Gastrocnemius medialis (tissue), 4 donors: ENCODE data around the gene HNRNPA3. TPM values are rescaled to one million over a fixed set of nuclear protein-coding genes. Genes with fewer than 3 reads are reported as not detected.

ENCODE experiments used
- ATAC-seq, 2 donors: fragments of 150-250 bp; one replicate each; pipeline ENCODE4 v1.9.1; 2016
- DNase-seq, 2 donors: peaks; one replicate each; pipeline ENCODE4 v3.0.0-alpha.2; 2019
- H3K27ac ChIP-seq, 4 donors: fragments of 200-600 bp; sonication (generic); 1 replicate in 1 of 4; 2 replicates in 3 of 4; pipeline ENCODE4 v1.5.1; 2016 to 2018; ENCODE audit warnings: mild to moderate bottlenecking in 2 of 4, moderate library complexity in 1 of 4
- H3K27me3 ChIP-seq, 3 donors: fragments of 200-600 bp; sonication (generic) in 2 of 3; 1 replicate in 1 of 3; 2 replicates in 2 of 3; pipeline versions ENCODE4 v1.5.1 to v1.6.0; 2016 to 2019; ENCODE audit warnings: mild to moderate bottlenecking in 1 of 3, moderate library complexity in 1 of 3
- H3K36me3 ChIP-seq, 2 donors: fragments of 200-600 bp; sonication (generic) in 1 of 2; one replicate each; pipeline ENCODE4 v1.5.1; 2017 to 2018
- H3K4me1 ChIP-seq, 2 donors: fragments of 200-600 bp; sonication (generic) in 1 of 2; one replicate each; pipeline ENCODE4 v1.5.1; 2016 to 2017; ENCODE audit warnings: mild to moderate bottlenecking in 2 of 2
- H3K4me3 ChIP-seq, 4 donors: fragments of 200-600 bp; sonication (generic) in 3 of 4; 1 replicate in 1 of 4; 2 replicates in 3 of 4; pipeline ENCODE4 v1.5.1; 2016 to 2019; ENCODE audit warnings: mild to moderate bottlenecking in 2 of 4
- H3K9me3 ChIP-seq, 3 donors: fragments of 200-600 bp; sonication (generic) in 2 of 3; 1 replicate in 1 of 3; 2 replicates in 2 of 3; pipeline ENCODE4 v1.5.1; 2016 to 2019
- POLR2A ChIP-seq, 2 donors: fragments of 450-650 bp; IDR thresholded peaks; one replicate each; pipeline ENCODE4 v1.6.1; 2017; ENCODE audit warnings: antibody characterized with exemption in 2 of 2, mild to moderate bottlenecking in 2 of 2, moderate library complexity in 2 of 2
- in situ Hi-C, 4 donors: fragments of 200-750 bp; cut with MboI; loops; one replicate each; pipeline versions ENCODE4 v1.15.0 to v1.8.0; 2017; ENCODE audit warnings: low sequenced_read_pairs in 4 of 4
- intact Hi-C: fragments of 100-400 bp; cut with DNase I; formaldehyde crosslinking; loops from one replicate; pipeline ENCODE4 v1.15.1; 2023; ENCODE audit warnings: low total_unique reads
- total RNA-seq, 4 donors: library from RNA; depleted of rRNA; stranded (reverse); fragments of >200 nt; gene quantifications; one replicate each; pipeline versions ENCODE4 v1.1.0 to v1.2.3, GENCODE V29; 2016
- TF ChIP-seq, protein P1 (sequence below), 5 experiments: fragments of 450-650 bp in 3 of 5; fragments of 200-600 bp in 2 of 5; sonication (generic) in 2 of 5; IDR thresholded peaks in 4 of 5; conservative IDR thresholded peaks in 1 of 5; 1 replicate in 4 of 5; 2 replicates in 1 of 5; pipeline ENCODE4 v1.5.1; 2016 to 2019; ENCODE audit warnings: antibody characterized with exemption in 5 of 5, mild to moderate bottlenecking in 3 of 5, moderate library complexity in 3 of 5

Gene HNRNPA3
- 10 to 100 TPM; 16.1 to 32.2 (median 22.4) TPM for total RNA-seq

- Histone ChIP-seq H3K9me3 (no peaks in the 10 kb centered on the region), H3K4me3 (peak within 1 kb of the TSS; percentile 75 to 92 (median 82)), H3K27ac (peak within 1 kb of the TSS; percentile 95 to 100 (median 98)), H3K27me3 (no peaks in the 10 kb centered on the region), H3K4me1 (peaks cover 46 to 48% of the 10 kb centered on the region in 2 donors), H3K36me3 (peaks cover 6 to 14% of the 10 kb centered on the region in 2 donors)
- intact Hi-C loops: loop anchor here (1.0 to 2.0 kb wide), 3 partner anchors 31 to 1209 kb away; partner anchors contain the start of gene LNPK
- peak; percentile 91 to 96 for TF ChIP-seq POLR2A (IDR thresholded peaks at IDR 0.05)
- TF ChIP-seq, protein P1, sequence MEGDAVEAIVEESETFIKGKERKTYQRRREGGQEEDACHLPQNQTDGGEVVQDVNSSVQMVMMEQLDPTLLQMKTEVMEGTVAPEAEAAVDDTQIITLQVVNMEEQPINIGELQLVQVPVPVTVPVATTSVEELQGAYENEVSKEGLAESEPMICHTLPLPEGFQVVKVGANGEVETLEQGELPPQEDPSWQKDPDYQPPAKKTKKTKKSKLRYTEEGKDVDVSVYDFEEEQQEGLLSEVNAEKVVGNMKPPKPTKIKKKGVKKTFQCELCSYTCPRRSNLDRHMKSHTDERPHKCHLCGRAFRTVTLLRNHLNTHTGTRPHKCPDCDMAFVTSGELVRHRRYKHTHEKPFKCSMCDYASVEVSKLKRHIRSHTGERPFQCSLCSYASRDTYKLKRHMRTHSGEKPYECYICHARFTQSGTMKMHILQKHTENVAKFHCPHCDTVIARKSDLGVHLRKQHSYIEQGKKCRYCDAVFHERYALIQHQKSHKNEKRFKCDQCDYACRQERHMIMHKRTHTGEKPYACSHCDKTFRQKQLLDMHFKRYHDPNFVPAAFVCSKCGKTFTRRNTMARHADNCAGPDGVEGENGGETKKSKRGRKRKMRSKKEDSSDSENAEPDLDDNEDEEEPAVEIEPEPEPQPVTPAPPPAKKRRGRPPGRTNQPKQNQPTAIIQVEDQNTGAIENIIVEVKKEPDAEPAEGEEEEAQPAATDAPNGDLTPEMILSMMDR (IDR thresholded peaks at IDR 0.05 in 4 of 5, conservative IDR thresholded peaks at IDR 0.05 in 1 of 5): peak; percentile 10 to 50 (median 47)
- ATAC-seq: peak; percentile 90 to 92
- DNase-seq: peak; percentile 98 to 99
- in situ Hi-C loops: loop anchor here in 3 of 4 donors (5.0 to 10.0 kb wide), 2 partner anchors 50 to 53 kb away; partner anchors contain the start of gene NFE2L2 (in 3 of the 3)
Measured at GRCh38 chr2:177212106-177212890, at the start of gene HNRNPA3. TSS of gene HNRNPA3 (plus strand) at chr2:177212794. CDS start at chr2:177212800, 6 bp downstream.

- in situ Hi-C loops (loop anchor here (5.0 to 25.0 kb wide), 10 partner anchors 101 to 1027 kb away; partner anchors contain the start of genes HOXD8 (in 2 of the 4) and NFE2L2 (in 1 of the 4)), intact Hi-C loops (loop anchor here (1.0 to 10.0 kb wide), 4 partner anchors 133 to 591 kb away; no protein-coding TSS in a partner anchor)
- TF ChIP-seq, protein P1 (IDR thresholded peaks at IDR 0.05 in 4 of 5, conservative IDR thresholded peaks at IDR 0.05 in 1 of 5): no peak
- TF ChIP-seq POLR2A (IDR thresholded peaks at IDR 0.05): no peak
Measured at GRCh38 chr2:177164131-177164530, 48.5 kb upstream of the HNRNPA3 start.

DNA sequence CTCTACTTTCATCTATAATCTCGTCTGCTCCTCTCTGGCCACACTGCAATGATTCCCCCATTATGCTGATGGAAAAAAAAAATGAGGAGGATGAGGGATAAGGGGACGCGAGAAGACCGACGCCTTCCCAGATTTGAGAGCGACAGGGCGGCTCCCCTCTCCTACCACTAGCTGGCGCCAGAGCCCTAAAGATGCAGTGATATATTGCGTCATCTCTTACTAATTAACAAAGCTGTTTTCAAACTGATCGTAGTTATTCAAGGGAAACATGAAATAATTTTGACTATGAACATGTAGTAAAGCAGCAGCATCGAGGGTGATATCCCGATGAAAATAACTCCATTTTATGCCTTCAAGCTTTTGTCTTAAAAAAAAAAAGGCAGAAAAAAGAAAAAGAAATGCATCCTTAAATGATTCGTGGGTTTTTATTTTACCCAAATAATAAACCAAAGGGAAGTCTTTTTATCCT, 48.0 kb upstream of the HNRNPA3 start:
- peak overlapping the region; percentile 71 to 86 (median 80) for H3K27ac ChIP-seq

More at GRCh38 chr2:177164131-177164530, 48.5 kb upstream of the HNRNPA3 start:
- Histone ChIP-seq H3K9me3 (no peaks in the 10 kb centered on the region), H3K36me3 (no peaks in the 10 kb centered on the region), H3K27ac (peak overlapping the region in 3 of 4 donors; percentile 71 to 82 (median 78)), H3K4me1 (peaks cover 16 to 23% of the 10 kb centered on the region in 2 donors), H3K27me3 (no peaks in the 10 kb centered on the region), H3K4me3 (peak overlapping the region in 3 of 4 donors; percentile 52 to 74 (median 52))
- ATAC-seq: no peak
- DNase-seq: no peak

DNA sequence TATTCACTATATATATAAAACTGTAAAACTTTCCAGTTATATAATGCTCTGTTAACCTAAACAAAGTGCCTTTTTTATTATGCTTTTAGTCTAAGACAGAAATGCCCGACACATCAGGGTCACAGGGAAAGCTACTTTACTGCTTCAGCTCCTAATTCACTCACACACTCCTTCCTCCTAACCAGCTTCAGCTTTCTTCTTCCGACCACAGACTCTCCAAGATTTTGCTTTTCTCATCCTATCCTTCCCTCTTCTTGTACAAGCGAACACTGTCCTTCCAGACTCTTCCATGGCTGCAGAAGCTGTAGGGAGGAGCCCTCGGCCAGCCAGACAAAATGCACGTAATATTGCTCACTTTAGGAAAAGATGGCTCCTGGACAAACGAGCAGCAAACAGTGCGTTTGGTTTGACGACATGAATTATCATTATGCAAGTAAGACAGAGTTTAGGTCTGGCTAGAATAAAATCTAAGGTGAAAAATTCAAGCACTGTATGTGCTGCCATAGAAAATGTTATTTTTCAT, 47.5 kb upstream of the HNRNPA3 start:
- TF ChIP-seq POLR2A (IDR thresholded peaks at IDR 0.05): no peak
- TF ChIP-seq, protein P1 (IDR thresholded peaks at IDR 0.05 in 4 of 5, conservative IDR thresholded peaks at IDR 0.05 in 1 of 5): no peak
- in situ Hi-C loops: loop anchor here (10.0 to 25.0 kb wide), 9 partner anchors 100 to 1028 kb away; partner anchors contain the start of genes HOXD8 (in 2 of the 4) and NFE2L2 (in 1 of the 4)
- no peaks in the 10 kb centered on the region for H3K36me3 ChIP-seq
- H3K27ac ChIP-seq: peak overlapping the region; percentile 71 to 86 (median 80)
- ATAC-seq: peak; percentile 68 to 78
- no peaks in the 10 kb centered on the region for H3K27me3 ChIP-seq
- H3K4me3 ChIP-seq: peak overlapping the region; percentile 41 to 74 (median 52)
- H3K4me1 ChIP-seq: peaks cover 16 to 23% of the 10 kb centered on the region in 2 donors
- intact Hi-C loops: loop anchor here (1.0 to 10.0 kb wide), 4 partner anchors 99 to 590 kb away; partner anchors contain the start of gene NFE2L2
- peak in 1 of 2 donors; percentile 49 for DNase-seq
- no peaks in the 10 kb centered on the region for H3K9me3 ChIP-seq

More for the DNA sequence above, 48.0 kb upstream of the HNRNPA3 start:
- intact Hi-C loops: loop anchor here (1.0 to 10.0 kb wide), 6 partner anchors 100 to 590 kb away; partner anchors contain the start of gene NFE2L2
- in situ Hi-C loops: loop anchor here (5.0 to 25.0 kb wide), 10 partner anchors 100 to 1027 kb away; partner anchors contain the start of genes HOXD8 (in 2 of the 4) and NFE2L2 (in 1 of the 4)
- peak; percentile 59 to 71 for DNase-seq
- Histone ChIP-seq H3K36me3 (no peaks in the 10 kb centered on the region), H3K4me1 (peaks cover 16 to 23% of the 10 kb centered on the region in 2 donors), H3K27me3 (no peaks in the 10 kb centered on the region), H3K9me3 (no peaks in the 10 kb centered on the region), H3K4me3 (peak overlapping the region; percentile 41 to 74 (median 52))
- no peak for TF ChIP-seq POLR2A (IDR thresholded peaks at IDR 0.05)
- TF ChIP-seq, protein P1 (IDR thresholded peaks at IDR 0.05 in 4 of 5, conservative IDR thresholded peaks at IDR 0.05 in 1 of 5): peak; percentile 97 to 100 (median 100)
- ATAC-seq: peak; percentile 81 to 83
